HepG2 (cell line): Measurements from ENCODE around the gene RPS2. TPM values are rescaled to one million over a fixed set of nuclear protein-coding genes. Genes with fewer than 3 reads are reported as not detected.

Experiments used
- FOSL1 ChIP-seq: sonication (generic); formaldehyde crosslinking; IDR thresholded peaks from 2 replicates; pipeline ENCODE4 v1.9.0; 2021; ENCODE audit warnings: missing genetic modification reagents, borderline replicate concordance
- FOSL2 ChIP-seq: sonication (generic); formaldehyde crosslinking; IDR thresholded peaks from 2 replicates; pipeline ENCODE4 v1.4.0; 2020; ENCODE audit warnings: missing genetic modification reagents
- KDM5A ChIP-seq: fragments of 200-600 bp; sonication (generic); IDR thresholded peaks from 2 replicates; pipeline ENCODE4 v1.7.0; 2018; ENCODE audit warnings: antibody characterized with exemption, mild to moderate bottlenecking, low read length, borderline replicate concordance
- NR2F6 ChIP-seq, 2 experiments: IDR thresholded peaks; 2 replicates each; pipeline ENCODE4 v1.6.1; 2016; ENCODE audit warnings: antibody characterized with exemption in 1 of 2, mild to moderate bottlenecking in 1 of 2
- PRMT3 ChIP-seq: sonication (generic); formaldehyde crosslinking; IDR thresholded peaks from 2 replicates; pipeline ENCODE4 v1.8.1; 2022; ENCODE audit warnings: low read depth, mild to moderate bottlenecking, moderate library complexity, missing genetic modification reagents, borderline replicate concordance
- SETDB1 ChIP-seq: sonication (generic); formaldehyde crosslinking; IDR thresholded peaks from 2 replicates; pipeline ENCODE4 v1.5.1; 2020; ENCODE audit warnings: missing genetic modification reagents, mild to moderate bottlenecking, borderline replicate concordance
- SRSF1 ChIP-seq: fragments of 200-400 bp; formaldehyde crosslinking; optimal IDR thresholded peaks from 2 replicates; pipeline ENCODE3; 2017; ENCODE audit warnings: mild to moderate bottlenecking, low read depth, low read length, moderate library complexity
- TEAD2 ChIP-seq: sonication (generic); formaldehyde crosslinking; IDR thresholded peaks from 2 replicates; pipeline ENCODE4 v1.9.0; 2021; ENCODE audit warnings: missing genetic modification reagents
- ZNF619 ChIP-seq: sonication (generic); formaldehyde crosslinking; IDR thresholded peaks from 2 replicates; pipeline ENCODE4 v1.4.0; 2020; ENCODE audit warnings: mild to moderate bottlenecking, missing genetic modification reagents
- ZNF7 ChIP-seq: IDR thresholded peaks from 2 replicates; pipeline ENCODE4 v1.6.1; 2016; ENCODE audit warnings: missing biosample characterization, missing genetic modification reagents
- polyA plus RNA-seq, 8 experiments: library from polyadenylated mRNA; depleted of rRNA in 3 of 8; stranded (reverse) in 7 of 8; unstranded in 1 of 8; fragments of >200 nt; fragmentation: Illumina TruSeq in 4 of 8; extraction: Trizol in 4 of 8; gene quantifications; 2 replicates each; pipeline versions ENCODE4 v1.2.1 to v1.2.3, GENCODE V29; 2011 to 2016; ENCODE audit warnings: low read depth in 4 of 8, missing spikeins in 1 of 8, mixed read lengths in 1 of 8; ENCODE audit not compliant: insufficient read depth in 1 of 8
- total RNA-seq, 5 experiments: library from RNA; depleted of rRNA; stranded (reverse); fragments of >200 nt; fragmentation: Illumina TruSeq; extraction: Trizol; gene quantifications; 2 replicates each; pipeline ENCODE4 v1.2.3, GENCODE V29; 2016; ENCODE audit warnings: low read depth in 1 of 5
- TF ChIP-seq, protein P1 (sequence below): sonication (generic); formaldehyde crosslinking; IDR thresholded peaks from 2 replicates; pipeline ENCODE4 v1.4.0; 2020; ENCODE audit warnings: missing genetic modification reagents, borderline replicate concordance
- TF ChIP-seq, protein P2 (sequence below): sonication (generic); formaldehyde crosslinking; IDR thresholded peaks from 2 replicates; pipeline ENCODE4 v1.5.0; 2020; ENCODE audit warnings: mild to moderate bottlenecking, missing genetic modification reagents, moderate library complexity
- TF ChIP-seq, protein P3 (sequence below): sonication (generic); formaldehyde crosslinking; IDR thresholded peaks from 2 replicates; pipeline ENCODE4 v1.5.0; 2020; ENCODE audit warnings: mild to moderate bottlenecking, missing genetic modification reagents

RPS2 gene
- total and polyA plus RNA-seq, 2 of the 13 experiments (the other 11 are each of a cell fraction or from before 2014, with no cell fraction given), result 1,908 to 4,514 TPM

DNA sequence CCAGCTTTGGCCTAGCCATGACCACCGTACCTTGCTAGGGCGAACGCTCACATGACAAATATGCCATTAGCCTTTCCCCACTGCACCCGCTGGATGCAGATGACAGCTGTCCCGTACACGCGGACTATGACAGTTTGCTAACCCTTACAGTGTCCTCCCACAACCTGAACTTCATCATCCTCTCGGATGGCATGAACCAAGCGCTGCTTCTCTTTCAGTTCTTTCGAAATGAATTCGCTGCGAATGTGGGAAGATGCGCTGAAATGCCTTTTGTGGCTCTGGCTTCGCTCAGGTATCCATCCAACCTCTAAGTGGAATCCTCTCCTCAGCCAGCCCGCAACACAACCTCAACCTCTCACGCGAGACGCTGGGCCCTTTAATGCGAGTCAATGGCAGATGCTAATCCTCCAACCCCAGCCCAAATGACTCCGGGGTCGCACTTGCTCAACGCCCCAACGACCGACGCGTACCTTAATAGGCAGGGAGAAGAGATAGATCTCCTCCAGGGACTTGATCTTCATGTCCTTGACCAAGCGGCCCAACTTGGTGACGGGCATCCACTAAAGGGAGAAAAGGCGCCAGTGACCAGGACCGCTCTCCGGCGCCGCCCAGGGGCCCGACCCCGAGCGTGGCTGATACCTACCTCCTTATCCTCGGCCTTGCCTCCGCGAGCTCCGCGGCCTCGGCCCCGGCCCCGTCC, 670 bp downstream of the RPS2 start (continued):
- TF ChIP-seq, protein P1, sequence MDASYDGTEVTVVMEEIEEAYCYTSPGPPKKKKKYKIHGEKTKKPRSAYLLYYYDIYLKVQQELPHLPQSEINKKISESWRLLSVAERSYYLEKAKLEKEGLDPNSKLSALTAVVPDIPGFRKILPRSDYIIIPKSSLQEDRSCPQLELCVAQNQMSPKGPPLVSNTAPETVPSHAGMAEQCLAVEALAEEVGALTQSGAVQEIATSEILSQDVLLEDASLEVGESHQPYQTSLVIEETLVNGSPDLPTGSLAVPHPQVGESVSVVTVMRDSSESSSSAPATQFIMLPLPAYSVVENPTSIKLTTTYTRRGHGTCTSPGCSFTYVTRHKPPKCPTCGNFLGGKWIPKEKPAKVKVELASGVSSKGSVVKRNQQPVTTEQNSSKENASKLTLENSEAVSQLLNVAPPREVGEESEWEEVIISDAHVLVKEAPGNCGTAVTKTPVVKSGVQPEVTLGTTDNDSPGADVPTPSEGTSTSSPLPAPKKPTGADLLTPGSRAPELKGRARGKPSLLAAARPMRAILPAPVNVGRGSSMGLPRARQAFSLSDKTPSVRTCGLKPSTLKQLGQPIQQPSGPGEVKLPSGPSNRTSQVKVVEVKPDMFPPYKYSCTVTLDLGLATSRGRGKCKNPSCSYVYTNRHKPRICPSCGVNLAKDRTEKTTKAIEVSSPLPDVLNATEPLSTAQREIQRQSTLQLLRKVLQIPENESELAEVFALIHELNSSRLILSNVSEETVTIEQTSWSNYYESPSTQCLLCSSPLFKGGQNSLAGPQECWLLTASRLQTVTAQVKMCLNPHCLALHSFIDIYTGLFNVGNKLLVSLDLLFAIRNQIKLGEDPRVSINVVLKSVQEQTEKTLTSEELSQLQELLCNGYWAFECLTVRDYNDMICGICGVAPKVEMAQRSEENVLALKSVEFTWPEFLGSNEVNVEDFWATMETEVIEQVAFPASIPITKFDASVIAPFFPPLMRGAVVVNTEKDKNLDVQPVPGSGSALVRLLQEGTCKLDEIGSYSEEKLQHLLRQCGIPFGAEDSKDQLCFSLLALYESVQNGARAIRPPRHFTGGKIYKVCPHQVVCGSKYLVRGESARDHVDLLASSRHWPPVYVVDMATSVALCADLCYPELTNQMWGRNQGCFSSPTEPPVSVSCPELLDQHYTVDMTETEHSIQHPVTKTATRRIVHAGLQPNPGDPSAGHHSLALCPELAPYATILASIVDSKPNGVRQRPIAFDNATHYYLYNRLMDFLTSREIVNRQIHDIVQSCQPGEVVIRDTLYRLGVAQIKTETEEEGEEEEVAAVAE, result no peak
- TF ChIP-seq FOSL2 (0 out of 2 replicates have a peak, but pooled peaks have one; percentile 4), KDM5A (no peak), SETDB1 (CRISPR knock-in tag) (no peak), NR2F6 (IDR thresholded peaks at IDR 0.05) (no peak), NR2F6 (CRISPR knock-in tag; IDR thresholded peaks at IDR 0.05) (no peak), ZNF619 (CRISPR knock-in tag) (no peak), SRSF1 (peak; percentile 0), PRMT3 (CRISPR knock-in tag) (peak; percentile 29; the same call in 1 of the 2 replicates), FOSL1 (0 out of 2 replicates have a peak, but pooled peaks have one; percentile 46), TEAD2 (CRISPR knock-in tag) (no peak), ZNF7 (no peak)
- TF ChIP-seq, protein P2, sequence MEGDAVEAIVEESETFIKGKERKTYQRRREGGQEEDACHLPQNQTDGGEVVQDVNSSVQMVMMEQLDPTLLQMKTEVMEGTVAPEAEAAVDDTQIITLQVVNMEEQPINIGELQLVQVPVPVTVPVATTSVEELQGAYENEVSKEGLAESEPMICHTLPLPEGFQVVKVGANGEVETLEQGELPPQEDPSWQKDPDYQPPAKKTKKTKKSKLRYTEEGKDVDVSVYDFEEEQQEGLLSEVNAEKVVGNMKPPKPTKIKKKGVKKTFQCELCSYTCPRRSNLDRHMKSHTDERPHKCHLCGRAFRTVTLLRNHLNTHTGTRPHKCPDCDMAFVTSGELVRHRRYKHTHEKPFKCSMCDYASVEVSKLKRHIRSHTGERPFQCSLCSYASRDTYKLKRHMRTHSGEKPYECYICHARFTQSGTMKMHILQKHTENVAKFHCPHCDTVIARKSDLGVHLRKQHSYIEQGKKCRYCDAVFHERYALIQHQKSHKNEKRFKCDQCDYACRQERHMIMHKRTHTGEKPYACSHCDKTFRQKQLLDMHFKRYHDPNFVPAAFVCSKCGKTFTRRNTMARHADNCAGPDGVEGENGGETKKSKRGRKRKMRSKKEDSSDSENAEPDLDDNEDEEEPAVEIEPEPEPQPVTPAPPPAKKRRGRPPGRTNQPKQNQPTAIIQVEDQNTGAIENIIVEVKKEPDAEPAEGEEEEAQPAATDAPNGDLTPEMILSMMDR (CRISPR knock-in tag), result peak; percentile 5; the same call in 1 of the 2 replicates
- TF ChIP-seq, protein P3, sequence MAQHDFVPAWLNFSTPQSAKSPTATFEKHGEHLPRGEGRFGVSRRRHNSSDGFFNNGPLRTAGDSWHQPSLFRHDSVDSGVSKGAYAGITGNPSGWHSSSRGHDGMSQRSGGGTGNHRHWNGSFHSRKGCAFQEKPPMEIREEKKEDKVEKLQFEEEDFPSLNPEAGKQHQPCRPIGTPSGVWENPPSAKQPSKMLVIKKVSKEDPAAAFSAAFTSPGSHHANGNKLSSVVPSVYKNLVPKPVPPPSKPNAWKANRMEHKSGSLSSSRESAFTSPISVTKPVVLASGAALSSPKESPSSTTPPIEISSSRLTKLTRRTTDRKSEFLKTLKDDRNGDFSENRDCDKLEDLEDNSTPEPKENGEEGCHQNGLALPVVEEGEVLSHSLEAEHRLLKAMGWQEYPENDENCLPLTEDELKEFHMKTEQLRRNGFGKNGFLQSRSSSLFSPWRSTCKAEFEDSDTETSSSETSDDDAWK (CRISPR knock-in tag), result no peak
